Dendritic cell treated with granulocyte-macrophage colony-stimulating factor and Interleukin-4, amounts not matched to agents 40 ng/mL and 50 ng/mL, for 4 days (primary cell): ENCODE results near the gene FAM156A.
"Not testable (repeated sequence)": the region's sequence is repeated elsewhere in the genome, so short reads cannot be mapped to it uniquely, and the experiment has no call there.

Experiments used
- H3K27ac Mint-ChIP-seq: one replicate; pipeline ENCODE4 v1.8.0; 2022; ENCODE audit warnings: mild to moderate bottlenecking, mixed read lengths
- H3K27me3 Mint-ChIP-seq: one replicate; pipeline ENCODE4 v1.8.0; 2022; ENCODE audit warnings: mild to moderate bottlenecking, mixed read lengths
- H3K36me3 Mint-ChIP-seq: one replicate; pipeline ENCODE4 v1.8.0; 2022; ENCODE audit warnings: low read depth, mixed read lengths
- H3K4me1 Mint-ChIP-seq: one replicate; pipeline ENCODE4 v1.8.0; 2022; ENCODE audit warnings: low read depth, mixed read lengths
- H3K4me3 Mint-ChIP-seq: one replicate; pipeline ENCODE4 v1.8.0; 2022; ENCODE audit warnings: mild to moderate bottlenecking, moderate library complexity, mixed read lengths
- H3K9me3 Mint-ChIP-seq: one replicate; pipeline ENCODE4 v1.8.0; 2022; ENCODE audit warnings: mixed read lengths
- intact Hi-C: fragments of 100-400 bp; cut with micrococcal nuclease; formaldehyde crosslinking; loops from one replicate; pipeline ENCODE4 v1.15.0; 2022

FAM156A gene, protein sequence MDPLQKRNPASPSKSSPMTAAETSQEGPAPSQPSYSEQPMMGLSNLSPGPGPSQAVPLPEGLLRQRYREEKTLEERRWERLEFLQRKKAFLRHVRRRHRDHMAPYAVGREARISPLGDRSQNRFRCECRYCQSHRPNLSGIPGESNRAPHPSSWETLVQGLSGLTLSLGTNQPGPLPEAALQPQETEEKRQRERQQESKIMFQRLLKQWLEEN

DNA sequence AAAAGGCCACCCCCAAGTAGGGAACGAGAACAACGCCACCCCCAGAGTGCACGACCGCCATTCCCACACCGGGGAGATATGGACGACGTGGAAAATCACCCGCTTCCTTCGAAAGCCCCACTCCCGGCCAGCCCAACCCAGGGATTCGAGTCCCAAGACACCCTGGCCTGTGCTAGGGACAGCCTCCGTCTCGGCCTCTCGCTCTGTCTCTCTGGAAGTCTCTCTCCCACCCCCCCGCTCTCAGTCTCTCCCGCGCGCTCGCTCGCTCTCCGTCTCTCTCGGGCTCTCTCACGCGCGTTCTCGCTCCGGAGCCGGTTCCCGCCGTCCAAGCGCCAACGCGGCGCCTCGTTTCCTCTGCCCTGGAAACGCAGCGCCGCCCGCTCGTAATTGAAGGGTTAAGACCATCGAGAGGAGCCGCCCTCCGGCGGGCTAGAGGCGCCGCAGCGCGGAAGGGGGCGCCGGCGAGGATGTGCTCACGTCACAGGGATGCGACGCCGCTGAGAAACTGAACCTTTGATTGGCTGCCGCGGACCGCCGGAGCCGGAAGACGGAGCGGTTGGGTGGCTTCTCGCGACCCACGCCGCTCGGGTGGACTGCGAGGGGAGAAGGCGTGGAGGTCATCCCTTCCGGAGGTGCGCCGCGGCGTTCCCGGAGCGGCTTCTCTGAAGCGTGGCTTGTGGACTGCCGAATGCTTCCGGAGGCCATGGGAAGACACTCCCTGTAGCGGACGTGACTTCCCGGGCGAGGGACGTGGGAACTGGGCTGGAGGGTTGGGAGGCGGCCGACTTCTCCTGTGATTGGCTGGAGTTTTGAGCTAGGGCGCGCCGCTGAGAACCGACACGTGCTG lies at the start of gene FAM156A:
Gene FAM156A (minus strand): TSS at position 406 of the 847 bp plus-strand sequence. CDS start 9,930 bp downstream, outside the sequence.
- H3K27ac Mint-ChIP-seq, H3K4me3 Mint-ChIP-seq, H3K9me3 Mint-ChIP-seq, H3K27me3 Mint-ChIP-seq, intact Hi-C loops, H3K4me1 Mint-ChIP-seq, H3K36me3 Mint-ChIP-seq: not testable (repeated sequence)

DNA sequence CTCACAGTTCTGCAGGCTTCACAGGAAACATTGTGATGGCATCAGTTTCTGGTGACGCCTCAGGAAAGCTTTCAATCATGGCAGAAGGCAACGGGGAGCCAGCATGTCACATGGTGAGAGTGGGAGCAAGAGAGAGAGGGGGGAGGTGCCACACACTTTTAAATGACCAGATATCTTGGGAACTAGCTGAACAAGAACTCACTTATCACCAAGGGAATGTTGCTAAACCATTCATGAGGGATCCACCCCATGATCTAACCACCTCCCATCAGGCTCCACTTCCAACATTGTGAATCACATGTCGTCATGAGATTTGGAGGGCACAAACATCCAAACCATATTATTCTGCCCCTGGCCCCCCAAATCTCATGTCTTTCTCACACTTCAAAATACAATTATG lies 47.0 kb upstream of the FAM156A start:
- Mint-ChIP-seq H3K4me1 (peaks cover 7% of the 10 kb centered on the region), H3K27ac (no peak overlapping the region), H3K36me3 (no peaks in the 10 kb centered on the region), H3K9me3 (no peaks in the 10 kb centered on the region), H3K27me3 (peaks cover 16% of the 10 kb centered on the region), H3K4me3 (no peak overlapping the region)
- intact Hi-C loops = no loop called here

DNA sequence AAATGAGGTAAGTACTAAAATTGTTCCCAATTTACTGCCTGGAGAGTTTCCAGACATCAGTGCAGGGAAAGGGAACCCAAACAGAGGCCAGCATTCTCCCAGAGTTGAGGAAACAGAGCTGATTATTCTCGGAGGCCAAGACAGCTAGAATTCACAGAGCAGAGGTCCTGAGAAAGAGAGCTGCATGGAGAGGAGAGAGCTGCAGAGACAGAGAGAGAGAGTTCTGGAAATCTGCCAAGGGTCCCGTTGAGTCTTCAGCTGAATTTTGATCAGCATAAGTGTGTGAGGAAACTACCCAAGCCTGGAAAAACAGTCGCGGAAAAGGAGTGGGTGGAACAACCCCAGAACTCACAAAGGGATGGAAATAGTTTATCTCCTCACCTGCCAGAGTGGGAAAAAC lies 46.5 kb upstream of the FAM156A start:
- no peaks in the 10 kb centered on the region for H3K9me3 Mint-ChIP-seq
- H3K36me3 Mint-ChIP-seq = no peaks in the 10 kb centered on the region
- no peak overlapping the region for H3K27ac Mint-ChIP-seq
- H3K27me3 Mint-ChIP-seq = peaks cover 22% of the 10 kb centered on the region
- H3K4me1 Mint-ChIP-seq = peaks cover 7% of the 10 kb centered on the region
- H3K4me3 Mint-ChIP-seq = no peak overlapping the region
- intact Hi-C loops = no loop called here

DNA sequence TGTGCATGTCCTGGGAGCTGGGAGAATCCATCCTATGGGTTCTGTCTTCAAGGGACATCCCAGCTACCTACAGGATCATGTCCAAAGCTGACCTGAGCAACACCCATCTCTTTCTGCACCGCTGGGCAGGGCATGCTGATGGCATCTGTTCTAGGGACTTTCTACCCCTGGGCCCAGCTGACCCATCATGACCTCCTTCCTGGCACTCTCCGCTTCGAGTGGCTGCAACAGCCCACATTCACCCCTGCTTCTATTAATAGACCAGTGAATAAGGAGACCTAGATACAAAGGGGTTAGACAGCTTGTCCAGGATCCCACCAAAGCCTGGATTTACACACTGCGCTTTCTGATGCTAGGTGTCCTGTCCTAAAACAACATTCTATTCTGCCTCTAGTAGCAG lies 45.7 kb upstream of the FAM156A start:
- Mint-ChIP-seq H3K4me3 (no peak overlapping the region), H3K36me3 (no peaks in the 10 kb centered on the region), H3K9me3 (no peaks in the 10 kb centered on the region), H3K4me1 (peaks cover 7% of the 10 kb centered on the region), H3K27me3 (peaks cover 26% of the 10 kb centered on the region), H3K27ac (no peak overlapping the region)
- intact Hi-C loops = no loop called here

DNA sequence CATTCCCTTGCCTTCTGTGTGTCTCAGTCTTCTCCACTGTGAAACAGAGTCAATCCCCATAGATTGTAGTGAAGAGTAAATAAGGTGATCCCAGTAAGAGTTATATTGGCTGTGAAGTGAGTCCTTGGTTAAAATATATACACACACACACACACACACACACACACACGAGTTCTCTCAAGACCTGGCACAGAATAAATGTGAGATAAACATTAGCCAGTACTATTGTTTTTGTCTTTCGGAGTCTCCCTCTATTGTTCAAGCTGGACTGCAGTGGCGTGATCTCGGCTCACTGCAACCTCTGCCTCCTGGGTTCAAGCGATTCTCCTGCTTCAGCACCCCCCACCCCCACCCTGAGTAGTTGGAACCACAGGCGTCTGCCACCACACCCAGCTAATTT lies 44.8 kb upstream of the FAM156A start:
- Mint-ChIP-seq H3K9me3 (no peaks in the 10 kb centered on the region), H3K27me3 (peaks cover 26% of the 10 kb centered on the region)
- intact Hi-C loops = no loop called here

DNA sequence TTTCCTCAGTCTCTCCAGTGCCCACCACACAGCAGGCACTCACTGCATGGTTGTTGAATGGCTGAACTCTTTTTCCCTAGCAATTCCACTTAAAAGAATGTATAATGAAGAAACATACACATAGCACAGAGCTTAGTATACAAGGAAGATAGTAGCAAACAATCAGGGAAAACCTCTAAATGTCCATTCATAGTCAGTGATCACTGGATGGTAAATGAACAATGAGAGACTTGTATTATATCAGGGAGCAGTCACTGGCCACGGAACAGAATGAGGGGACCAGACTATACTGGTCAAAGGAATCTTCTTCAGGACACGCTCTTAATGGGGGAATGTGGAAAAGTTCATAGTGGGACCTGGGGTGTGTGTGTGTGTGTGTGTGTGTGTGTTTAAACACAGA lies 43.6 kb upstream of the FAM156A start:
- Mint-ChIP-seq H3K27ac (no peak overlapping the region), H3K4me3 (no peak overlapping the region), H3K36me3 (no peaks in the 10 kb centered on the region)

More for the DNA sequence above, 44.8 kb upstream of the FAM156A start:
- Mint-ChIP-seq H3K4me3 (no peak overlapping the region), H3K36me3 (no peaks in the 10 kb centered on the region), H3K4me1 (peaks cover 7% of the 10 kb centered on the region), H3K27ac (no peak overlapping the region)

DNA sequence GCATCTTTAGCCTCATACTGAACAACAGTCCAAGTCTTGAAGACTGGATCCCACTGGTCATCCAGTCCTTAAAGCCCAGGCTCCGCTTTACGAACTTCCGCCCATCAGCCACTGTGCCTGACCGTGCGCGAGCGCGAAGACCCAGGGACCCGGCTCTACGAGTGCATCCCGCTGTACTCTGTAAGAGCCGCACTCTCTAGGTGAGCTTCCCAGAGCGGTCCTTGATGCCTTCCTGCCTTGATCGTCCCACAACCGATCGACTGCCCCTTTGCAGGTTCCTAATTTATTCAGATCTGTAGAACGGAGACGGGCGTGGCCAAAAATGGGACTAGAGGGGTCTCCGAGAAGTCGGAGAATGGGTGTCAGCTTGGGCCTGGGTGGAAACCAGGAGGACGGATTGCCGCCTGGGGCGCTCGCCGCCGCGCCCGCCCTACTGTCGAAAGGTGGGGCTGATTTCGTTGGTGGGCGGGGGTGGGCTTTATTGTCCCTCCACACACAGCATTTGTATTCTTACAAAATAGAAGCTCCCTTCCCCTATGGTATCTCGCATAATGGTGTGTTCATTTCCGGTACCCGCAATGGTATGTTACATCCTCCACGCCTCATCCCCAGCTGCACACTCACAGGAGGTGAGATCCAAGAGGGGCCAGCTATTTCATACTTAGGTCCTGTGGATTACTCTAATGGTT lies 42.3 kb upstream of the FAM156A start:
- peak overlapping the region; percentile 51 for H3K4me3 Mint-ChIP-seq
- H3K27ac Mint-ChIP-seq = no peak overlapping the region
- intact Hi-C loops = no loop called here
- H3K36me3 Mint-ChIP-seq = peaks cover 3% of the 10 kb centered on the region
- H3K9me3 Mint-ChIP-seq = no peaks in the 10 kb centered on the region
- H3K27me3 Mint-ChIP-seq = peaks cover 24% of the 10 kb centered on the region
- peaks cover 7% of the 10 kb centered on the region for H3K4me1 Mint-ChIP-seq

More for the DNA sequence above, 43.6 kb upstream of the FAM156A start:
- intact Hi-C loops = no loop called here
- Mint-ChIP-seq H3K4me1 (peaks cover 7% of the 10 kb centered on the region), H3K27me3 (peaks cover 24% of the 10 kb centered on the region), H3K9me3 (no peaks in the 10 kb centered on the region)

DNA sequence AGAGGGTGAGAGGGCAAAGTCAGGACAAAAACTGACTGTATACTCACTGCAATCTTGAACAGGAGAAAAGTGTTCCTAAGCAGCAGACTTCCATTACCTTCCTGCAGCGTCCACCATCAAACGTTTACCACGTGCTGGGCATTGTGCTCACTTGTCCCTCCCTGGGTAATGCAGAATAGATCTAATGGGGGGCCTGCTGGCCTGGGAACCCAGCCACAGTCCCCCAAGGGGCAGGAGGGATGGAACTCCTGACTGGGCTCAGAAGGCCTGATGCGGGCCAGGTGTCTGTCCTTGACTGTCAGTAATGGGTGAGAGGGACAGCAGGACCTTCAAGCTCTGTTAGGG lies 37.6 kb upstream of the FAM156A start:
- peaks cover 18% of the 10 kb centered on the region for H3K4me1 Mint-ChIP-seq
- peaks cover 14% of the 10 kb centered on the region for H3K36me3 Mint-ChIP-seq
- peak overlapping the region; percentile 99 for H3K27ac Mint-ChIP-seq
- intact Hi-C loops = no loop called here
- H3K27me3 Mint-ChIP-seq = peaks cover 15% of the 10 kb centered on the region
- H3K4me3 Mint-ChIP-seq = peak overlapping the region; percentile 87
- H3K9me3 Mint-ChIP-seq = no peaks in the 10 kb centered on the region

DNA sequence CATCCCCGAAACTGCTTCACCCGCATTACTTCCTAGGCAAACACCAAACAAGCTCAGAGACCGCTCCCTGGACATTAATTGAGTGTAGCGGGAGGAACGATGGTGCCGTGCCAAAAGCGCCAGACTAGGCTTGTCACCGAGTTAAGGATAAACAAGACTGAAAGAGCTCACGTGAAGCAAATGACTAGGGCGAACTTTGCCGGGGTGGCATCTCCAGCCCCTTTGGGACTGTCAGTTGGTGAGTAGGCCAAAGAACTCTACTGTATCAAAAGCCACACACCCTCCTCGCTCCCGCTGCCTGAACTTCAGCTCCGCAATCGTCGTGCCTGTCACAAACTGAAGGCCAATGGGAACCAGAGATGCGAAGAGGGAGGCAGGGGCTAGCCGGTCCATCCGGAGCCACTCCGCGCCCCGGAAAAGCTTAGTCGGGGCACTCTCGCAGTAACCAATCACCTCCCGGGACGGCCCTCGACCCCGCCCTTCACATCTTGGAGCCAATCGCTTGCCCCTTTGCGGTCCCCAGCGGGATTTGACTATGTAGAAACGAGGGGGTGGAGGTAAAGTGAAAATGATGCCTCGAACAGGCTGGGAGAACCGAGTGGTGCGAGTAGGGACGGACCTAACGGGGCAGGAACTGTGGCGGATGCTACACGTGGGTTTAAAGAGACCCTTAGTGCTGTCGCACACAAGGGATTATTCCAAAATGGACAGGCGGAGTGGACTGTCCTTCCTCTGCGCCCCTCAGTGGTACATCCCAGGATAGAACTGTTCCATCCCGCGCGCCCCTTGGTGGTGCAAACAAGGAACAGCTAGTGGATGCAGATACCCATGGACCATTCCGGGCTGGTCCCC lies 37.0 kb upstream of the FAM156A start:
- H3K27ac Mint-ChIP-seq = peak overlapping the region; percentile 99
- peaks cover 10% of the 10 kb centered on the region for H3K27me3 Mint-ChIP-seq
- peaks cover 13% of the 10 kb centered on the region for H3K4me1 Mint-ChIP-seq
- peaks cover 14% of the 10 kb centered on the region for H3K36me3 Mint-ChIP-seq
- no peaks in the 10 kb centered on the region for H3K9me3 Mint-ChIP-seq
- intact Hi-C loops = no loop called here
- H3K4me3 Mint-ChIP-seq = peak overlapping the region; percentile 87

DNA sequence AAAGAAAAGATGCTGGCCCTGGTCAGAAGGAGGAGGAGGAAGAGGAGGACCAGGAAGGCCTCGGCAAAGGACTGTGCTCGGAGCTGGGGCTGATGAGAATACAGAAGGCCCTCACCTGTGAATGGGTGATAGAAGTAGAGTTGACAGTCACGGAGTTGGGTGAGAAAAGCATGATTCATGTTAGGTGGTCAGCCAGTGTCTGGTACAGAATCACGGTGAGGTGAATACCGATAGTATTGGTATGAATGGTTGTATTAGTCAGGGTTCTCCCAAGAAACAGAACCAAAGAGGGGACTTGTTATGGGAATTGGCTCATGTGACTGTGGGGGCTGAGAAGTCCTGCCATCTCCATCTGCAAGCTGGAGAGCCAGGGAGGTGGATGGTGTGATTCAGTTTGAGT lies 32.5 kb upstream of the FAM156A start:
- no peak overlapping the region for H3K4me3 Mint-ChIP-seq
- H3K36me3 Mint-ChIP-seq = peaks cover 14% of the 10 kb centered on the region
- H3K4me1 Mint-ChIP-seq = peaks cover 24% of the 10 kb centered on the region
- no peaks in the 10 kb centered on the region for H3K27me3 Mint-ChIP-seq
- intact Hi-C loops = no loop called here
- no peaks in the 10 kb centered on the region for H3K9me3 Mint-ChIP-seq
- no peak overlapping the region for H3K27ac Mint-ChIP-seq

DNA sequence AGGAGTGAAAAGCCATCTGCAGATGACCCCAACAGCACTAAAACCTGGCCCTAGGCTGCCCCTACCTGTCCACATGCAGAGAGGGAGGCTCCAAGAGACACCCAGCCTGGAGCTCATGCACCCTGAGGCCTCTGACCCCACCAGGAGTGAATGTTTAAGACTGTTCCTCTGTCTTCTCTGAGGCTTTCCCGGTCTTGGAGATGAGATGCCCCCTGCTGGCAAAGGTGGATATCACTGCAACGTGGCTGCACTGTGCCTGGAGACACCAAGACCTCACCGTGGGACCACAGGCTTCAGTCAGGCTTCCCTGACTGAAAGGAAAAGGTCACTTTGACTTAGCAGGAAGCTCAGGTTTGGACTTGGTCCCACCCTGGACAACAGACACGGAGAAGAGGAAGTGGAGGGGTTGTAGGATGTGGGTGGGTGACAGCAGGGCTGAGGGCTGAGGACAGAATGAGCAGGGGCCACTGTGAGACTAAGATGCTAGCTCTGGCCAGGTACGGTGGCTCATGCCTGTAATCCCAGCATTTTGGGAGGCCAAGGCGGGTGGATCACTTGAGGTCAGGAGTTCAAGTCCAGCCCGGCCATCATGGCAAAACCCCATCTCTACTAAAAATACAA lies 31.8 kb upstream of the FAM156A start:
- H3K36me3 Mint-ChIP-seq, H3K4me3 Mint-ChIP-seq, intact Hi-C loops, H3K27me3 Mint-ChIP-seq, H3K9me3 Mint-ChIP-seq: not testable (repeated sequence)
- H3K27ac Mint-ChIP-seq = peak overlapping the region; percentile 31
- peaks cover 24% of the 10 kb centered on the region for H3K4me1 Mint-ChIP-seq

DNA sequence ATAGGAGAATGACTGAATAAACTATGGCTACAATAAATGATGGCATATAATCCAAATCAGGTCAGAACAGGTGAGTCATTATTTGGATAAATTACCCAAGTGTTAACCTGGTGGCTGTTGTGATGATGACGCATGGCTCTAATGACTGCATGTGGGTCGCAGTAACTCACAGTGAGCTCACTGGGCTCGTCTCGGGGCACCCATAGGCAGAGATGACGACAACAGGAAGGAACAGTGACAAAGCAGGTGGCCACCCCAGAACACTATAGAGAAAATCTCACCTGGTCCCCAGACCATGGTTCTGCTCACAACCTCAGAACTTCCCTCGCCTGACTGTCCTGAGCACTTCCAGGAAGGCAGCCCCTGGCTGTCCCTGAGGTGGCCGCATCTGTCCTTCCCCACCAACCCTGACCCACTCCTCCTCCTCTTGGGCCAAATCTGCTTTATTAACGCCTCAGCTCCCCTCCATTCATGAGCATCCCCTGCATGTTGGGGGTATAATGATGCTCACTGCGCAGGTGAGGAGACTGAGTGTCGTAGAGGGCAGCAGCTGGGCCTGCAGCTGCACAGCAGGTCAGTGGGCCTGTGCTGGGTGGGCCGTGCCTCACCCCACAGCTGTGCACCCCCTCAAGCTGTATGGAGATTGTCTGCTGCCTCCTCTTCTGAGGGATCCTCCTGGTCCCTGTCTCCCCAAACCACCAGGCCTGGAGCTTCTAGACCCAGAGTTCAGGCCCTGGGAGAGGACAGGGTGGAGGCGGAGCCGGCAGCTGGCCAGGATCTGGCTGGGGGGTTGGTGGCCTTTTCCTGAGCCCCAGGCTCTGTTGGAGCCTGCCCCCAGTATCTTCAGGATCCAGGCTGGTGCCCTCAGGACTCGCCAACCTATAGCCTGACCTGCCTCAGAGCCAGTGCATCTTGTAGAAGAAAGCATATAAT lies 30.9 kb upstream of the FAM156A start:
- H3K9me3 Mint-ChIP-seq = no peaks in the 10 kb centered on the region
- no peaks in the 10 kb centered on the region for H3K27me3 Mint-ChIP-seq
- H3K4me1 Mint-ChIP-seq = peaks cover 18% of the 10 kb centered on the region
- H3K4me3 Mint-ChIP-seq = no peak overlapping the region
- intact Hi-C loops = no loop called here
- H3K36me3 Mint-ChIP-seq = peaks cover 8% of the 10 kb centered on the region
- H3K27ac Mint-ChIP-seq = peak overlapping the region; percentile 31
